Measurements from ENCODE around the gene CAMSAP1. TPM values are rescaled to one million over a fixed set of nuclear protein-coding genes. Genes with fewer than 3 reads are reported as not detected.

CAMSAP1 gene
- total and polyA plus RNA-seq, 2 of the 4 experiments (the other 2 are of a cell fraction): 8.2 to 19.5 TPM

DNA sequence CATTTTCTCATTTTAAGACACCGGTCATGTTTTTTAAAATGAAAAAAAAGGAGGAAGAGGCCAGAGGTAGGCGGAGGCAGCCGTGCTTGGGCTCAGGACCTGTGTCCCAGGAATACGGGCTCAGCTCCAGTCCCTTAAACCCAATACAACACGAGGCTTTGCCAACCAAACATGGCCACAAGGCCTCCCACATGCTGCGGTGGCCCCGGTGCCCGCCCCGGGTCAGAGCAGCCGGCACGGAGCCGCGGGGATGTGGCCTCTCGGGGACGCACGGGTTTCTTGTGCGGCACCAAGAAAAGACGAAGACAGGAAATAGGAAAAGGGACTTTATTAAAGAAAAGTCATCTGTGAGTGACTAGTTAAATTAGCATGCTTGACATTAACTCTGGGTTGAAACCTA, 25.3 kb upstream of the CAMSAP1 start:
- H3K4me1 ChIP-seq (ENCODE audit: control insufficient read depth, insufficient read depth, low read length): no peaks in the 10 kb centered on the region
- H3K27me3 ChIP-seq (ENCODE audit: control insufficient read depth, insufficient read depth, low read length): no peaks in the 10 kb centered on the region
- H2AFZ ChIP-seq (replicated peaks; ENCODE audit: low read length, poor library complexity): no peak overlapping the region
- no peak overlapping the region for H3K14ac ChIP-seq (replicated peaks; ENCODE audit: low read depth, low read length)
- H3K18ac ChIP-seq (ENCODE audit: low read depth, low read length): no peak overlapping the region
- H4K20me1 ChIP-seq (ENCODE audit: insufficient read depth, low read length): peaks cover 5% of the 10 kb centered on the region
- no TSS peak for BruUV-seq (replicated peaks)
- H3K36me3 ChIP-seq (ENCODE audit: control insufficient read depth, insufficient read depth, low read length): peaks cover 46% of the 10 kb centered on the region
- no peak overlapping the region for H3K4me3 ChIP-seq (ENCODE audit: insufficient read depth, low read depth, low read length)
- H2BK20ac ChIP-seq (ENCODE audit: low read depth, low read length): no peak overlapping the region
- H3K9ac ChIP-seq (ENCODE audit: low read depth, low read length): no peak overlapping the region
- no peak overlapping the region for H4K8ac ChIP-seq (ENCODE audit: low read depth in 2 of 2, low read length in 2 of 2)
- H3K27ac ChIP-seq (ENCODE audit: insufficient read depth, low read length): no peak overlapping the region
- H3K79me1 ChIP-seq (ENCODE audit: low read depth in 1 of 2, low read length in 2 of 2): peaks cover 0 to 2% of the 10 kb centered on the region in 2 experiments; a peak in 1 of 4 replicates
- no peak for DNase-seq
- H3K23ac ChIP-seq (ENCODE audit: low read depth, low read length): no peak overlapping the region
- no peak overlapping the region for H2AK9ac ChIP-seq (replicated peaks; ENCODE audit: low read depth, low read length, poor library complexity)
- in situ Hi-C loops (cut with MboI; ENCODE audit: low sequenced_read_pairs) (loop anchor here (25.0 kb wide), 1 partner anchor 320 kb away; a partner anchor contains a TSS), dilution Hi-C loops (cut with HindIII; ENCODE audit: low sequenced_read_pairs, unreplicated experiment) (no loop called here), intact Hi-C loops (cut with micrococcal nuclease) (no loop called here)
- no peak overlapping the region for H2BK15ac ChIP-seq (ENCODE audit: low read depth, low read length)
- no peak for TF ChIP-seq SMC3 (IDR thresholded peaks at IDR 0.05; ENCODE audit: low read depth, low read length)
- TF ChIP-seq, protein P1, sequence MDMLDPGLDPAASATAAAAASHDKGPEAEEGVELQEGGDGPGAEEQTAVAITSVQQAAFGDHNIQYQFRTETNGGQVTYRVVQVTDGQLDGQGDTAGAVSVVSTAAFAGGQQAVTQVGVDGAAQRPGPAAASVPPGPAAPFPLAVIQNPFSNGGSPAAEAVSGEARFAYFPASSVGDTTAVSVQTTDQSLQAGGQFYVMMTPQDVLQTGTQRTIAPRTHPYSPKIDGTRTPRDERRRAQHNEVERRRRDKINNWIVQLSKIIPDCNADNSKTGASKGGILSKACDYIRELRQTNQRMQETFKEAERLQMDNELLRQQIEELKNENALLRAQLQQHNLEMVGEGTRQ (IDR thresholded peaks at IDR 0.05; ENCODE audit: low read depth, low read length): no peak
- TF ChIP-seq FOS (IDR thresholded peaks at IDR 0.05; ENCODE audit: low read depth, low read length): no peak
- no peak for TF ChIP-seq RFX5 (IDR thresholded peaks at IDR 0.05; ENCODE audit: low read depth, low read length)
- TF ChIP-seq NFE2L2 (IDR thresholded peaks at IDR 0.05; ENCODE audit: low read depth, low read length): no peak
- no peak for TF ChIP-seq CHD1 (IDR thresholded peaks at IDR 0.05; ENCODE audit: low read depth, low read length)
- TF ChIP-seq CEBPB (IDR thresholded peaks at IDR 0.05; ENCODE audit: low read depth, low read length): no peak
- no peak for TF ChIP-seq MXI1 (IDR thresholded peaks at IDR 0.05; ENCODE audit: borderline replicate concordance, low read depth, low read length)
- no peak for TF ChIP-seq BHLHE40 (IDR thresholded peaks at IDR 0.05; ENCODE audit: low read depth, low read length)
- no peak for TF ChIP-seq MAFK (IDR thresholded peaks at IDR 0.05; ENCODE audit: low read depth, low read length)
- TF ChIP-seq MAZ (IDR thresholded peaks at IDR 0.05; ENCODE audit: borderline replicate concordance, low read depth, low read length): no peak
- TF ChIP-seq, protein P2, sequence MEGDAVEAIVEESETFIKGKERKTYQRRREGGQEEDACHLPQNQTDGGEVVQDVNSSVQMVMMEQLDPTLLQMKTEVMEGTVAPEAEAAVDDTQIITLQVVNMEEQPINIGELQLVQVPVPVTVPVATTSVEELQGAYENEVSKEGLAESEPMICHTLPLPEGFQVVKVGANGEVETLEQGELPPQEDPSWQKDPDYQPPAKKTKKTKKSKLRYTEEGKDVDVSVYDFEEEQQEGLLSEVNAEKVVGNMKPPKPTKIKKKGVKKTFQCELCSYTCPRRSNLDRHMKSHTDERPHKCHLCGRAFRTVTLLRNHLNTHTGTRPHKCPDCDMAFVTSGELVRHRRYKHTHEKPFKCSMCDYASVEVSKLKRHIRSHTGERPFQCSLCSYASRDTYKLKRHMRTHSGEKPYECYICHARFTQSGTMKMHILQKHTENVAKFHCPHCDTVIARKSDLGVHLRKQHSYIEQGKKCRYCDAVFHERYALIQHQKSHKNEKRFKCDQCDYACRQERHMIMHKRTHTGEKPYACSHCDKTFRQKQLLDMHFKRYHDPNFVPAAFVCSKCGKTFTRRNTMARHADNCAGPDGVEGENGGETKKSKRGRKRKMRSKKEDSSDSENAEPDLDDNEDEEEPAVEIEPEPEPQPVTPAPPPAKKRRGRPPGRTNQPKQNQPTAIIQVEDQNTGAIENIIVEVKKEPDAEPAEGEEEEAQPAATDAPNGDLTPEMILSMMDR (conservative IDR thresholded peaks at IDR 0.05; ENCODE audit: low read depth, low read length): no peak
- TF ChIP-seq ELK1 (IDR thresholded peaks at IDR 0.05; ENCODE audit: borderline replicate concordance, low read depth, low read length): no peak
- TF ChIP-seq RAD21 (IDR thresholded peaks at IDR 0.05; ENCODE audit: low read length): no peak
- peaks cover 3% of the 10 kb centered on the region; the same call in 1 of the 2 replicates for H3K9me1 ChIP-seq (ENCODE audit: insufficient read depth, low read length)
- 98% methylated on average over 9 of the region's 18 CpGs; no CpG with 5 or more reads in 1 of the 2 experiments for WGBS, 2 experiments (ENCODE audit: extremely low coverage in 2 of 2, insufficient read length in 1 of 2)
- H2BK120ac ChIP-seq (ENCODE audit: low read depth, low read length): no peak overlapping the region
- no peak for ATAC-seq (ENCODE audit: low read depth)
- H3K56ac ChIP-seq (ENCODE audit: extremely low read depth, insufficient read depth, low read length): no peak overlapping the region
- no peaks in the 10 kb centered on the region for H3K9me3 ChIP-seq (ENCODE audit: control insufficient read depth, insufficient read depth, low read length)
- H3K4me2 ChIP-seq (ENCODE audit: low read depth, low read length): no peak overlapping the region
- CTCF ChIA-PET: no interaction called here
- no peak overlapping the region for H2BK5ac ChIP-seq (ENCODE audit: low read depth, low read length, poor library complexity, severe bottlenecking)
- H4K91ac ChIP-seq (ENCODE audit: insufficient read depth, low read depth, low read length): no peak overlapping the region
- H4K5ac ChIP-seq (ENCODE audit: low read depth, low read length): no peak overlapping the region
- no peak overlapping the region for H2AK5ac ChIP-seq (ENCODE audit: low read depth, low read length)
- no peak overlapping the region for H3K4ac ChIP-seq (ENCODE audit: low read depth, low read length)
- POLR2A ChIA-PET (ENCODE audit: unreplicated experiment): no interaction called here

Measured in IMR-90 (cell line).